ENCODE measurements around the gene KSR1. TPM values are rescaled to one million over a fixed set of nuclear protein-coding genes. Genes with fewer than 3 reads are reported as not detected.

KSR1 gene
- total and polyA plus RNA-seq, 10 of the 15 experiments (the other 5 are each of a cell fraction or from before 2014, with no cell fraction given) = 0.97 to 66.6 (median 22.9) TPM

DNA sequence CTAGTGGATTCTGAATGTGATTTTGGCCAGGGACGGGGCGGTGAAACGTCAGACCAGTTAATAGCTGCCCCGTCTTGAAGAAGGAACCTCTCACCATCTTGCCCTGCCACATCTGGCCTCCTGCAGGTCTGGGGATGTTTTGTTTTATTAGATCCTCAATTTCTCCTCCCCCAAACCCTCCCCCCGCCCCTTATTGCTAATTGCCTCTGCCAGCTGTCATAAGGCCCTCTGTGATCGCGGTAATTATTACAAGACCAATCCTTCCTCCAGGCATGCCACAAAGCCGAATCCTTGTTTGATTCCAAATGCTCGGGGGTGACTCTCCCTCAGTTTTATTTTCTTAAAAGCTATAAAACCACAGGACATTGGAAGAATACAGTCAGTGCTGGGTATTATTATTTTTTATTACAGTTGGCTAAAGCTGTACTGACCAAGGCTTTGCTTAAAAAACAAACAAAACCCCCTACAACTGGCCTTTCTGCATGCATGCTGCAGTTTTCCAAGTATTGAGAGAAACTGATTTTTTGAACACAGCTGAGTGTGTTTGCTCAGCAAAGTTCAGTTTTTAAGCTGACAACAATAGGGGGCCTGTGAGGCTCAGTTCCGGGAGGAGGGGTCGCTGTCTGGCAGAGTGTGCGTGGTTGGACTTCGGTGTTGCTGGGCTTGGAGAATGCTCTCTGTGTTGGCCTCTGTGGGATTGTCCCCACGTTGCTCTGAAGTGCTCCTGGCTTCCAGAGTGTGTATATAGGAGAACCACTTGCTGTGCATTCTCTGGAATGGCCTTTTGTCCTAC, 1.7 kb downstream of the KSR1 start (continued):
- TF ChIP-seq FOXM1 (IDR thresholded peaks at IDR 0.05; ENCODE audit: low read depth, low read length) (no peak), ZSCAN29 (IDR thresholded peaks at IDR 0.05) (no peak), EGR1 (IDR thresholded peaks at IDR 0.05; ENCODE audit: borderline replicate concordance in 1 of 2, low read depth in 2 of 2, low read length in 2 of 2) (no peak), YY1 (IDR thresholded peaks at IDR 0.05; ENCODE audit: low read depth, low read length) (0 out of 2 replicates have a peak, but pooled peaks have one; percentile 6), BCL11A (IDR thresholded peaks at IDR 0.05; ENCODE audit: low read depth, low read length) (0 out of 2 replicates have a peak, but pooled peaks have one; percentile 16), TAF1 (IDR thresholded peaks at IDR 0.05; ENCODE audit: borderline replicate concordance, low read depth, low read length) (no peak), ESRRA (IDR thresholded peaks at IDR 0.05; ENCODE audit: low read length) (no peak), PAX5 (IDR thresholded peaks at IDR 0.05; ENCODE audit: borderline replicate concordance, low read depth, low read length) (no peak), CBFB (IDR thresholded peaks at IDR 0.05; ENCODE audit: low read depth) (0 out of 2 replicates have a peak, but pooled peaks have one; percentile 16), POU2F2 (IDR thresholded peaks at IDR 0.05; ENCODE audit: borderline replicate concordance, low read depth, low read length) (peak; percentile 69; the same call in 1 of the 3 replicates), TBL1XR1 (IDR thresholded peaks at IDR 0.05; ENCODE audit: low read depth, low read length) (no peak), CHD4 (IDR thresholded peaks at IDR 0.05) (no peak), RB1 (IDR thresholded peaks at IDR 0.05; ENCODE audit: borderline replicate concordance) (no peak), POLR2AphosphoS5 (IDR thresholded peaks at IDR 0.05; ENCODE audit: low read length) (peak; percentile 94), TCF12 (IDR thresholded peaks at IDR 0.05; ENCODE audit: low read depth, low read length) (peak; percentile 60; the same call in 1 of the 2 replicates), ASH2L (IDR thresholded peaks at IDR 0.05; ENCODE audit: borderline replicate concordance, low read depth) (no peak), NR2C2 (IDR thresholded peaks at IDR 0.05; ENCODE audit: borderline replicate concordance, control insufficient read depth, insufficient read length, low read depth) (no peak), POLR2A (IDR thresholded peaks at IDR 0.05; ENCODE audit: low read depth, low read length) (peak; percentile 80), MTA2 (IDR thresholded peaks at IDR 0.05; ENCODE audit: low read depth) (0 out of 2 replicates have a peak, but pooled peaks have one; percentile 17)
- TF ChIP-seq, protein P1, sequence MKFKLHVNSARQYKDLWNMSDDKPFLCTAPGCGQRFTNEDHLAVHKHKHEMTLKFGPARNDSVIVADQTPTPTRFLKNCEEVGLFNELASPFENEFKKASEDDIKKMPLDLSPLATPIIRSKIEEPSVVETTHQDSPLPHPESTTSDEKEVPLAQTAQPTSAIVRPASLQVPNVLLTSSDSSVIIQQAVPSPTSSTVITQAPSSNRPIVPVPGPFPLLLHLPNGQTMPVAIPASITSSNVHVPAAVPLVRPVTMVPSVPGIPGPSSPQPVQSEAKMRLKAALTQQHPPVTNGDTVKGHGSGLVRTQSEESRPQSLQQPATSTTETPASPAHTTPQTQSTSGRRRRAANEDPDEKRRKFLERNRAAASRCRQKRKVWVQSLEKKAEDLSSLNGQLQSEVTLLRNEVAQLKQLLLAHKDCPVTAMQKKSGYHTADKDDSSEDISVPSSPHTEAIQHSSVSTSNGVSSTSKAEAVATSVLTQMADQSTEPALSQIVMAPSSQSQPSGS (IDR thresholded peaks at IDR 0.05; ENCODE audit: low read length) = no peak
- TF ChIP-seq, protein P2, sequence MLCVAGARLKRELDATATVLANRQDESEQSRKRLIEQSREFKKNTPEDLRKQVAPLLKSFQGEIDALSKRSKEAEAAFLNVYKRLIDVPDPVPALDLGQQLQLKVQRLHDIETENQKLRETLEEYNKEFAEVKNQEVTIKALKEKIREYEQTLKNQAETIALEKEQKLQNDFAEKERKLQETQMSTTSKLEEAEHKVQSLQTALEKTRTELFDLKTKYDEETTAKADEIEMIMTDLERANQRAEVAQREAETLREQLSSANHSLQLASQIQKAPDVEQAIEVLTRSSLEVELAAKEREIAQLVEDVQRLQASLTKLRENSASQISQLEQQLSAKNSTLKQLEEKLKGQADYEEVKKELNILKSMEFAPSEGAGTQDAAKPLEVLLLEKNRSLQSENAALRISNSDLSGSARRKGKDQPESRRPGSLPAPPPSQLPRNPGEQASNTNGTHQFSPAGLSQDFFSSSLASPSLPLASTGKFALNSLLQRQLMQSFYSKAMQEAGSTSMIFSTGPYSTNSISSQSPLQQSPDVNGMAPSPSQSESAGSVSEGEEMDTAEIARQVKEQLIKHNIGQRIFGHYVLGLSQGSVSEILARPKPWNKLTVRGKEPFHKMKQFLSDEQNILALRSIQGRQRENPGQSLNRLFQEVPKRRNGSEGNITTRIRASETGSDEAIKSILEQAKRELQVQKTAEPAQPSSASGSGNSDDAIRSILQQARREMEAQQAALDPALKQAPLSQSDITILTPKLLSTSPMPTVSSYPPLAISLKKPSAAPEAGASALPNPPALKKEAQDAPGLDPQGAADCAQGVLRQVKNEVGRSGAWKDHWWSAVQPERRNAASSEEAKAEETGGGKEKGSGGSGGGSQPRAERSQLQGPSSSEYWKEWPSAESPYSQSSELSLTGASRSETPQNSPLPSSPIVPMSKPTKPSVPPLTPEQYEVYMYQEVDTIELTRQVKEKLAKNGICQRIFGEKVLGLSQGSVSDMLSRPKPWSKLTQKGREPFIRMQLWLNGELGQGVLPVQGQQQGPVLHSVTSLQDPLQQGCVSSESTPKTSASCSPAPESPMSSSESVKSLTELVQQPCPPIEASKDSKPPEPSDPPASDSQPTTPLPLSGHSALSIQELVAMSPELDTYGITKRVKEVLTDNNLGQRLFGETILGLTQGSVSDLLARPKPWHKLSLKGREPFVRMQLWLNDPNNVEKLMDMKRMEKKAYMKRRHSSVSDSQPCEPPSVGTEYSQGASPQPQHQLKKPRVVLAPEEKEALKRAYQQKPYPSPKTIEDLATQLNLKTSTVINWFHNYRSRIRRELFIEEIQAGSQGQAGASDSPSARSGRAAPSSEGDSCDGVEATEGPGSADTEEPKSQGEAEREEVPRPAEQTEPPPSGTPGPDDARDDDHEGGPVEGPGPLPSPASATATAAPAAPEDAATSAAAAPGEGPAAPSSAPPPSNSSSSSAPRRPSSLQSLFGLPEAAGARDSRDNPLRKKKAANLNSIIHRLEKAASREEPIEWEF (IDR thresholded peaks at IDR 0.05; ENCODE audit: insufficient replicate concordance, low read depth, low read length) = no peak
- TF ChIP-seq, protein P3, sequence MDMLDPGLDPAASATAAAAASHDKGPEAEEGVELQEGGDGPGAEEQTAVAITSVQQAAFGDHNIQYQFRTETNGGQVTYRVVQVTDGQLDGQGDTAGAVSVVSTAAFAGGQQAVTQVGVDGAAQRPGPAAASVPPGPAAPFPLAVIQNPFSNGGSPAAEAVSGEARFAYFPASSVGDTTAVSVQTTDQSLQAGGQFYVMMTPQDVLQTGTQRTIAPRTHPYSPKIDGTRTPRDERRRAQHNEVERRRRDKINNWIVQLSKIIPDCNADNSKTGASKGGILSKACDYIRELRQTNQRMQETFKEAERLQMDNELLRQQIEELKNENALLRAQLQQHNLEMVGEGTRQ (IDR thresholded peaks at IDR 0.05; ENCODE audit: borderline replicate concordance, low read depth, low read length) = no peak

Measured in GM12878 (cell line).